Cardiac fibroblast (primary cell): Measurements from ENCODE around the gene PSMG4.

Experiments
- DNase-seq, 2 donors: peaks; one replicate each; pipeline versions ENCODE4 v3.0.0 to v3.0.0-alpha.2; 2010; ENCODE audit warnings: low read depth in 2 of 2
- H3K4me3 ChIP-seq, 2 donors: replicated peaks in 1 of 2; 1 replicate in 1 of 2; 2 replicates in 1 of 2; pipeline ENCODE4 v1.5.1; 2011; ENCODE audit warnings: low read depth in 2 of 2, low read length in 2 of 2, mild to moderate bottlenecking in 2 of 2, moderate library complexity in 1 of 2
- TF ChIP-seq, protein P1 (sequence below): IDR thresholded peaks from one replicate; pipeline ENCODE4 v1.5.1; 2011; ENCODE audit warnings: low read depth, mild to moderate bottlenecking, low read length, inconsistent platforms

The PSMG4 gene

GRCh38 chr6:3316331-3316730 lies 57.6 kb downstream of the PSMG4 start:
- no peak for DNase-seq
- TF ChIP-seq, protein P1, sequence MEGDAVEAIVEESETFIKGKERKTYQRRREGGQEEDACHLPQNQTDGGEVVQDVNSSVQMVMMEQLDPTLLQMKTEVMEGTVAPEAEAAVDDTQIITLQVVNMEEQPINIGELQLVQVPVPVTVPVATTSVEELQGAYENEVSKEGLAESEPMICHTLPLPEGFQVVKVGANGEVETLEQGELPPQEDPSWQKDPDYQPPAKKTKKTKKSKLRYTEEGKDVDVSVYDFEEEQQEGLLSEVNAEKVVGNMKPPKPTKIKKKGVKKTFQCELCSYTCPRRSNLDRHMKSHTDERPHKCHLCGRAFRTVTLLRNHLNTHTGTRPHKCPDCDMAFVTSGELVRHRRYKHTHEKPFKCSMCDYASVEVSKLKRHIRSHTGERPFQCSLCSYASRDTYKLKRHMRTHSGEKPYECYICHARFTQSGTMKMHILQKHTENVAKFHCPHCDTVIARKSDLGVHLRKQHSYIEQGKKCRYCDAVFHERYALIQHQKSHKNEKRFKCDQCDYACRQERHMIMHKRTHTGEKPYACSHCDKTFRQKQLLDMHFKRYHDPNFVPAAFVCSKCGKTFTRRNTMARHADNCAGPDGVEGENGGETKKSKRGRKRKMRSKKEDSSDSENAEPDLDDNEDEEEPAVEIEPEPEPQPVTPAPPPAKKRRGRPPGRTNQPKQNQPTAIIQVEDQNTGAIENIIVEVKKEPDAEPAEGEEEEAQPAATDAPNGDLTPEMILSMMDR = no peak
- no peak overlapping the region for H3K4me3 ChIP-seq

DNA sequence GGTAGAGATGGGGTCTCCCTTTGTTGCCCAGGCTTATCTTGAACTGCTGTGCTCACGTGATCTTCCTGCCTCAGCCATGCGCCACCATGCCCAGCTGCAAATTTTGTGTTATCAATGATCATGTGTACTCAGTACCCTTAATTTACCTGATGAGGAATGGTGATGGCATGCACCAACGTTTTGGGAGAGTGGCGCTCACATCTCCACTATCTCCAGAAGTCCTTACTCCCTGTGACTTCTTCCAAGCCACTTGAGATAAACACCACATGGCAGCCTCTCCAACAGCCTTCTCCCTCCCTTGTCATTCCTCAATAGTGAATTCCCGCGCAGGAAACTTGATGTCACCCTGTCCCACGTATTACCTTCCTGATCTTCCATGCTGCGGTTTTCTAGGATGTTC lies 58.1 kb downstream of the PSMG4 start:
- H3K4me3 ChIP-seq = no peak overlapping the region
- TF ChIP-seq, protein P1 = no peak
- DNase-seq = no peak
